HCT116 (cell line): ENCODE data around the gene DPP6. TPM values are rescaled to one million over a fixed set of nuclear protein-coding genes. Genes with fewer than 3 reads are reported as not detected.

ENCODE experiments used
- ATAC-seq: fragments of 200-7000 bp; cut with Tn5 transposase; 2 replicates; pipeline ENCODE4 v1.9.1; 2020; ENCODE audit warnings: mild to moderate bottlenecking, moderate library complexity
- BruUV-seq: library from RNA; stranded (reverse); fragments of 400-500 nt; replicated peaks from 2 replicates; lab custom pipeline; 2021; lab: Mats Ljungman, UMichigan
- CTCF ChIA-PET: fragments of 300-600 bp; sonication (Branson Sonifier 250); formaldehyde crosslinking; loops from one replicate; lab custom pipeline; 2021; ENCODE audit warnings: antibody characterized with exemption; lab: Charles Lee
- POLR2A ChIA-PET: fragments of 300-600, 350-600 bp; sonication (Branson Sonifier 250); formaldehyde crosslinking; loops from one replicate; lab custom pipeline; 2021; ENCODE audit warnings: antibody characterized with exemption; lab: Charles Lee
- RAD21 ChIA-PET, 2 experiments: fragments of 300-600 bp; sonication (Branson Sonifier 250); formaldehyde crosslinking; loops; one replicate each; lab custom pipeline; 2023; ENCODE audit warnings: low total read pairs in 2 of 2; ENCODE audit not compliant: uncharacterized antibody in 2 of 2, unreplicated experiment in 2 of 2, low non-redundant PET in 1 of 2; lab: Charles Lee
- DNase-seq: peaks from one replicate; pipeline ENCODE4 v3.0.0-alpha.2; 2010; ENCODE audit warnings: low read depth, low spot score
- H2AFZ ChIP-seq: fragments of 200-600 bp; shearing (Covaris generic), sonication (generic); 2 replicates; pipeline ENCODE4 v1.6.1; 2017; ENCODE audit warnings: low read depth, mixed run types, mixed read lengths, antibody characterized with exemption, low read length; ENCODE audit not compliant: poor library complexity, severe bottlenecking
- H3K27ac ChIP-seq: 2 replicates; pipeline ENCODE4 v1.5.1; 2012; ENCODE audit warnings: low read depth, low read length
- H3K27me3 ChIP-seq: fragments of 200-600 bp; sonication (generic); 2 replicates; pipeline ENCODE4 v1.6.1; 2016; ENCODE audit warnings: mixed run types, low read length, mixed read lengths; ENCODE audit not compliant: insufficient read depth
- H3K36me3 ChIP-seq, 2 experiments: fragments of 200-500 bp in 1 of 2; fragments of 200-600 bp in 1 of 2; sonication (Bioruptor generic) in 1 of 2; sonication (generic) in 1 of 2; 2 replicates each; pipeline versions ENCODE4 v1.5.1 to v1.6.1; 2014 to 2016; ENCODE audit warnings: low read length in 2 of 2, inconsistent platforms in 1 of 2, mixed read lengths in 1 of 2, mixed run types in 1 of 2; ENCODE audit not compliant: insufficient read depth in 2 of 2, control insufficient read depth in 1 of 2
- H3K4me1 ChIP-seq, 2 experiments: fragments of 200-600 bp in 1 of 2; sonication (generic) in 1 of 2; 2 replicates each; pipeline versions ENCODE4 v1.5.1 to v1.6.1; 2012 to 2017; ENCODE audit warnings: low read length in 2 of 2, inconsistent platforms in 1 of 2, mild to moderate bottlenecking in 1 of 2, mixed read lengths in 1 of 2, mixed run types in 1 of 2, moderate library complexity in 1 of 2; ENCODE audit not compliant: insufficient read depth in 2 of 2, control insufficient read depth in 1 of 2
- H3K4me2 ChIP-seq: fragments of 200-600 bp; sonication (generic); 2 replicates; pipeline ENCODE4 v1.6.1; 2017; ENCODE audit warnings: mixed run types, low read length, mixed read lengths
- H3K4me3 ChIP-seq, 2 experiments: fragments of 200-600 bp in 1 of 2; sonication (generic) in 1 of 2; replicated peaks in 1 of 2; 2 replicates each; pipeline ENCODE4 v1.5.1; 2011 to 2016; ENCODE audit warnings: low read length in 2 of 2, control low read depth in 1 of 2, low read depth in 1 of 2, mild to moderate bottlenecking in 1 of 2, mixed read lengths in 1 of 2, mixed run types in 1 of 2
- H3K79me2 ChIP-seq: fragments of 200-600 bp; sonication (generic); 2 replicates; pipeline ENCODE4 v1.6.1; 2017; ENCODE audit warnings: mild to moderate bottlenecking, mixed run types, low read length, moderate library complexity, mixed read lengths; ENCODE audit not compliant: insufficient read depth
- H3K9ac ChIP-seq: fragments of 200-600 bp; sonication (generic); 2 replicates; pipeline ENCODE4 v1.6.1; 2016; ENCODE audit warnings: low read length, mixed read lengths
- H3K9me2 ChIP-seq: fragments of 200-600 bp; sonication (generic), shearing (Covaris generic); 2 replicates; pipeline ENCODE4 v1.6.1; 2017; ENCODE audit warnings: mixed run types, mild to moderate bottlenecking, moderate library complexity; ENCODE audit not compliant: insufficient read depth
- H3K9me3 ChIP-seq, 2 experiments: fragments of 200-500 bp in 1 of 2; fragments of 200-600 bp in 1 of 2; sonication (Bioruptor generic) in 1 of 2; sonication (generic) in 1 of 2; 2 replicates each; pipeline ENCODE4 v1.6.1; 2014 to 2017; ENCODE audit warnings: low read length in 2 of 2, mixed read lengths in 2 of 2, inconsistent platforms in 1 of 2, low read depth in 1 of 2, mild to moderate bottlenecking in 1 of 2, mixed run types in 1 of 2, moderate library complexity in 1 of 2; ENCODE audit not compliant: control insufficient read depth in 1 of 2, insufficient read depth in 1 of 2
- H4K20me1 ChIP-seq: fragments of 200-600 bp; sonication (generic), shearing (Covaris generic); 2 replicates; pipeline ENCODE4 v1.6.1; 2017; ENCODE audit warnings: mixed run types, mild to moderate bottlenecking, moderate library complexity; ENCODE audit not compliant: insufficient read depth
- CBX3 ChIP-seq: IDR thresholded peaks from 2 replicates; pipeline ENCODE4 v1.6.1; 2012; ENCODE audit warnings: low read depth
- CEBPB ChIP-seq: IDR thresholded peaks from 2 replicates; pipeline ENCODE4 v1.6.1; 2012; ENCODE audit warnings: low read depth
- ELF1 ChIP-seq: IDR thresholded peaks from 2 replicates; pipeline ENCODE4 v1.6.1; 2012; ENCODE audit warnings: low read depth, borderline replicate concordance
- EZH2phosphoT487 ChIP-seq: fragments of 200-600 bp; IDR thresholded peaks from 2 replicates; pipeline ENCODE4 v1.6.1; 2018; ENCODE audit warnings: antibody characterized with exemption, borderline replicate concordance
- FOSL1 ChIP-seq: IDR thresholded peaks from 2 replicates; pipeline ENCODE4 v1.6.1; 2012; ENCODE audit warnings: low read depth
- JUND ChIP-seq: IDR thresholded peaks from 2 replicates; pipeline ENCODE4 v1.6.1; 2012
- POLR2A ChIP-seq: IDR thresholded peaks from 2 replicates; pipeline ENCODE4 v1.7.0; 2011; ENCODE audit warnings: borderline replicate concordance; ENCODE audit not compliant: insufficient read depth, insufficient read length; ENCODE audit errors: extremely low read depth
- RAD21 ChIP-seq: IDR thresholded peaks from 2 replicates; pipeline ENCODE4 v1.6.1; 2012; ENCODE audit warnings: low read depth, mild to moderate bottlenecking
- SIN3A ChIP-seq: IDR thresholded peaks from 2 replicates; pipeline ENCODE4 v1.6.1; 2012; ENCODE audit warnings: low read depth
- SP1 ChIP-seq: IDR thresholded peaks from 2 replicates; pipeline ENCODE4 v1.6.1; 2012; ENCODE audit warnings: low read depth
- TCF7L2 ChIP-seq: IDR thresholded peaks from 2 replicates; pipeline ENCODE4 v1.7.0; 2011; ENCODE audit warnings: borderline replicate concordance, inconsistent platforms; ENCODE audit not compliant: insufficient read depth, insufficient read length; ENCODE audit errors: extremely low read depth
- YY1 ChIP-seq: IDR thresholded peaks from 2 replicates; pipeline ENCODE4 v1.6.1; 2011; ENCODE audit warnings: low read length, low read depth, moderate library complexity, mild to moderate bottlenecking; ENCODE audit not compliant: insufficient replicate concordance; ENCODE audit errors: extremely low read depth
- ZFX ChIP-seq: fragments of 450-650 bp; IDR thresholded peaks from 2 replicates; pipeline ENCODE4 v1.6.1; 2017
- intact Hi-C: fragments of 100-400 bp; cut with micrococcal nuclease; formaldehyde crosslinking; loops from 2 replicates; pipeline ENCODE4 v1.10.0; 2022
- total RNA-seq: library from RNA; stranded (reverse); gene quantifications from one replicate; pipeline ENCODE4 v1.2.1, GENCODE V29; 2021; ENCODE audit not compliant: unreplicated experiment
- TF ChIP-seq, protein P1 (sequence below), 3 experiments: fragments of 200-600 bp in 1 of 3; sonication (generic) in 1 of 3; IDR thresholded peaks in 2 of 3; conservative IDR thresholded peaks in 1 of 3; 2 replicates each; pipeline ENCODE4 v1.5.1; 2012 to 2017; ENCODE audit warnings: low read depth in 2 of 3, low read length in 2 of 3, antibody characterized with exemption in 1 of 3, borderline replicate concordance in 1 of 3, control low read depth in 1 of 3, mild to moderate bottlenecking in 1 of 3, mixed read lengths in 1 of 3, mixed run types in 1 of 3, moderate library complexity in 1 of 3; ENCODE audit not compliant: insufficient read depth in 1 of 3
- TF ChIP-seq, protein P2 (sequence below): IDR thresholded peaks from 2 replicates; pipeline ENCODE4 v1.6.1; 2012
- TF ChIP-seq, protein P3 (sequence below): IDR thresholded peaks from 2 replicates; pipeline ENCODE4 v1.6.1; 2012

The DPP6 gene
- total RNA-seq, 1 experiment from 2014 or later: not detected

DNA sequence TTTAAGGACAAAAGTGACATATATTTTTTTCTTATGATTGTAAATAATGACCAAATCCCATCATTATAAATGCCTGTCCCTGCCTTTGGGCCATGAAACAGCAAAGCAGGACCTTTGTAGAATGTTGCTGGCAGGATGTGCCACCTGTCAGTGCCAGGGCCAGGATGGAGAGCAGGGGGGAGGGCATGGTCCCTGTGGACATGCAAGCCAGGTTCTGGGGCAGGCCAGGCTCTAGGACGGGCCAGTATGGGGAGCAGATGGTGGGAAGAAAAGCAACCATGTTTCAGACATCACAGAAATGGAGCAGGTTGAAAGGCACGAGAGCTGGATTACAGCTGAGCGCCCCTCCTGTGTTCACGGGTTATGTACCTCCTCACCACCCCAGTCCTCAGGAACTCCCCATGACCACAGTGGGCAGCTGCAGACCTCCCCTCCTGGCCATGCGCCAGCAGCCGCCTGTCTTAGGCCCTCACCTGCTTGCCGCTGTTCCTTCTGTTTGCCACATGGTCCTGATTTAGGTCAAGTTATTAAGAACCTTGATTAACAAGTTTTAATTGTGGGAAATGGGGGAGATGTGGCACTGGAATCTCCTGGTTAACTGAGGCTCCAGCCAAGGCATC, 740.3 kb downstream of the DPP6 start:
- intact Hi-C loops: no loop called here
- H3K9me2 ChIP-seq: no peaks in the 10 kb centered on the region
- ATAC-seq (no peak), DNase-seq (no peak)
- CTCF ChIA-PET: no interaction called here
- no peak overlapping the region for H3K9ac ChIP-seq
- TF ChIP-seq JUND: no peak
- no peak for TF ChIP-seq ZFX
- no peak for TF ChIP-seq TCF7L2
- no peak for TF ChIP-seq CEBPB
- TF ChIP-seq YY1: no peak
- no peak for TF ChIP-seq POLR2A
- TF ChIP-seq, protein P1, sequence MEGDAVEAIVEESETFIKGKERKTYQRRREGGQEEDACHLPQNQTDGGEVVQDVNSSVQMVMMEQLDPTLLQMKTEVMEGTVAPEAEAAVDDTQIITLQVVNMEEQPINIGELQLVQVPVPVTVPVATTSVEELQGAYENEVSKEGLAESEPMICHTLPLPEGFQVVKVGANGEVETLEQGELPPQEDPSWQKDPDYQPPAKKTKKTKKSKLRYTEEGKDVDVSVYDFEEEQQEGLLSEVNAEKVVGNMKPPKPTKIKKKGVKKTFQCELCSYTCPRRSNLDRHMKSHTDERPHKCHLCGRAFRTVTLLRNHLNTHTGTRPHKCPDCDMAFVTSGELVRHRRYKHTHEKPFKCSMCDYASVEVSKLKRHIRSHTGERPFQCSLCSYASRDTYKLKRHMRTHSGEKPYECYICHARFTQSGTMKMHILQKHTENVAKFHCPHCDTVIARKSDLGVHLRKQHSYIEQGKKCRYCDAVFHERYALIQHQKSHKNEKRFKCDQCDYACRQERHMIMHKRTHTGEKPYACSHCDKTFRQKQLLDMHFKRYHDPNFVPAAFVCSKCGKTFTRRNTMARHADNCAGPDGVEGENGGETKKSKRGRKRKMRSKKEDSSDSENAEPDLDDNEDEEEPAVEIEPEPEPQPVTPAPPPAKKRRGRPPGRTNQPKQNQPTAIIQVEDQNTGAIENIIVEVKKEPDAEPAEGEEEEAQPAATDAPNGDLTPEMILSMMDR (IDR thresholded peaks at IDR 0.05 in 2 of 3, conservative IDR thresholded peaks at IDR 0.05 in 1 of 3; ENCODE audit: borderline replicate concordance in 1 of 3, insufficient read depth in 1 of 3, low read depth in 2 of 3, low read length in 2 of 3): no peak
- BruUV-seq: no TSS peak
- H3K9me3 ChIP-seq: no peaks in the 10 kb centered on the region
- RAD21 ChIA-PET: no interaction called here
- no peak overlapping the region for H3K4me2 ChIP-seq
- POLR2A ChIA-PET: no interaction called here
- H3K79me2 ChIP-seq: no peaks in the 10 kb centered on the region
- H3K27me3 ChIP-seq: peaks cover 6% of the 10 kb centered on the region
- no peak overlapping the region for H2AFZ ChIP-seq
- no peaks in the 10 kb centered on the region for H3K36me3 ChIP-seq
- H3K4me3 ChIP-seq: no peak overlapping the region
- no peaks in the 10 kb centered on the region for H3K4me1 ChIP-seq
- no peak overlapping the region for H3K27ac ChIP-seq
- H4K20me1 ChIP-seq: no peaks in the 10 kb centered on the region

DNA sequence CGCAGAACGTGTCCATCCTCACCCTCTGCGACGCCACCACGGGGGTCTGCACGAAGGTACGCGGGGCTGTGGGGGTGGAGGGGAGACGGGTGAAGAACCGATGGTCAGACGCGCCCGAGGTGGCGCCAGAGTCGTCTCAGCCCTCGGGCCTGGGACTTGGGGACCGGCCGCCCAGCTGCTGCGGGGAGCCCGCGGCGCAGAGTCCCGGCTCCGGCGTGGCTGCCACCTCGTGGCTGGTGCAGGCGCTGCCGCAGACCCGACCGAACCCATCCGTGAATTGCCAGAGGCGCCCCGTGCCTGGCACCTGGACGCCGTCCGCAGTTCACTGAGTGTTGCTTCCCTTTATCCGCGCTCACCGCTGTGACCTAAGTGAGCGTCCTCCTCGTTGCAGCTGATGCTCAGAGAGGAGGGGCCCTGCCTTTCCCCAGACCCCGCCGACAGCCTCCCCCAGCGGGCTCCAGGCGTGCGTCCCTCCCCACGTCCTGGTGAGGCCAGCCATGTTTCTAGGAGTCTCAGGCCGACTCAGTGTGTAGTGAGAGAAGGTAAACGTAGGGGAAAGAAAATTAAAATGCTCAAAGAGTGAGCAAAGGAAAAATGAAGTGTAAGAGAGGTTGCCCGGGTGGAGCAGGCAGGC, 742.1 kb downstream of the DPP6 start:
- no peaks in the 10 kb centered on the region for H3K36me3 ChIP-seq
- H3K4me3 ChIP-seq: no peak overlapping the region
- no peaks in the 10 kb centered on the region for H3K4me1 ChIP-seq
- BruUV-seq: no TSS peak
- DNase-seq: no peak
- H3K9me2 ChIP-seq: no peaks in the 10 kb centered on the region
- CTCF ChIA-PET: no interaction called here
- TF ChIP-seq, protein P2, sequence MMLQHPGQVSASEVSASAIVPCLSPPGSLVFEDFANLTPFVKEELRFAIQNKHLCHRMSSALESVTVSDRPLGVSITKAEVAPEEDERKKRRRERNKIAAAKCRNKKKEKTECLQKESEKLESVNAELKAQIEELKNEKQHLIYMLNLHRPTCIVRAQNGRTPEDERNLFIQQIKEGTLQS: no peak
- TF ChIP-seq SIN3A: no peak
- no peak for TF ChIP-seq SP1
- TF ChIP-seq POLR2A: no peak
- TF ChIP-seq FOSL1: no peak
- TF ChIP-seq, protein P3, sequence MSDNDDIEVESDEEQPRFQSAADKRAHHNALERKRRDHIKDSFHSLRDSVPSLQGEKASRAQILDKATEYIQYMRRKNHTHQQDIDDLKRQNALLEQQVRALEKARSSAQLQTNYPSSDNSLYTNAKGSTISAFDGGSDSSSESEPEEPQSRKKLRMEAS: no peak
- TF ChIP-seq, protein P1 (IDR thresholded peaks at IDR 0.05 in 2 of 3, conservative IDR thresholded peaks at IDR 0.05 in 1 of 3; ENCODE audit: borderline replicate concordance in 1 of 3, insufficient read depth in 1 of 3, low read depth in 2 of 3, low read length in 2 of 3): peak in 2 of 3 experiments; percentile 42 to 55; a peak in 3 of 6 replicates
- no peak for TF ChIP-seq CBX3
- no peak for TF ChIP-seq ELF1
- no peak for TF ChIP-seq JUND
- no peak for TF ChIP-seq EZH2phosphoT487
- TF ChIP-seq RAD21: peak; percentile 15; the same call in 1 of the 2 replicates
- TF ChIP-seq, all 23 proteins: peak for 2
- Histone ChIP-seq H4K20me1 (no peaks in the 10 kb centered on the region), H3K27ac (no peak overlapping the region), H3K9me3 (no peaks in the 10 kb centered on the region), H2AFZ (no peak overlapping the region), H3K27me3 (peaks cover 10% of the 10 kb centered on the region), H3K9ac (no peak overlapping the region), H3K79me2 (no peaks in the 10 kb centered on the region), H3K4me2 (peak overlapping the region; percentile 46)
- peak; percentile 86 for ATAC-seq
- ChIA-PET POLR2A (no interaction called here), RAD21 (no interaction called here)
- intact Hi-C loops: no loop called here
